Hepatocyte (in vitro differentiated cells): Measurements from ENCODE around the gene ARHGAP22. TPM values are rescaled to one million over a fixed set of nuclear protein-coding genes. Genes with fewer than 3 reads are reported as not detected.

Source experiments
- DNase-seq: peaks from one replicate; pipeline ENCODE4 v3.0.0-alpha.2; 2016; ENCODE audit warnings: low spot score
- H2AFZ ChIP-seq: fragments of 200-600 bp; sonication (generic); 2 replicates; pipeline ENCODE4 v1.6.0; 2016; ENCODE audit warnings: antibody characterized with exemption, mild to moderate bottlenecking
- H3K27ac ChIP-seq: fragments of 200-600 bp; sonication (generic); 2 replicates; pipeline ENCODE4 v1.5.1; 2016; ENCODE audit warnings: mild to moderate bottlenecking
- H3K27me3 ChIP-seq: fragments of 200-600 bp; sonication (generic); 2 replicates; pipeline ENCODE4 v1.6.1; 2016
- H3K36me3 ChIP-seq: fragments of 200-600 bp; sonication (generic); replicated peaks from 2 replicates; pipeline ENCODE4 v1.5.1; 2016; ENCODE audit warnings: low read depth; ENCODE audit not compliant: insufficient read depth
- H3K4me1 ChIP-seq: fragments of 200-600 bp; sonication (generic); 2 replicates; pipeline ENCODE4 v1.5.1; 2016; ENCODE audit warnings: mild to moderate bottlenecking, moderate library complexity; ENCODE audit not compliant: insufficient read depth
- H3K4me2 ChIP-seq: fragments of 200-600 bp; sonication (generic); 2 replicates; pipeline ENCODE4 v1.6.0; 2016
- H3K4me3 ChIP-seq: fragments of 200-600 bp; sonication (generic); 2 replicates; pipeline ENCODE4 v1.5.1; 2016; ENCODE audit warnings: mild to moderate bottlenecking
- H3K79me2 ChIP-seq: fragments of 200-600 bp; sonication (generic); 2 replicates; pipeline ENCODE4 v1.6.0; 2017; ENCODE audit warnings: mild to moderate bottlenecking
- H3K9me2 ChIP-seq: fragments of 200-600 bp; sonication (generic); replicated peaks from 2 replicates; pipeline ENCODE4 v1.6.0; 2017; ENCODE audit warnings: mild to moderate bottlenecking; ENCODE audit not compliant: insufficient read depth
- H3K9me3 ChIP-seq: fragments of 200-600 bp; sonication (generic); 2 replicates; pipeline ENCODE4 v1.5.1; 2016; ENCODE audit warnings: low read depth, mild to moderate bottlenecking
- H4K20me1 ChIP-seq: fragments of 200-600 bp; sonication (generic); 2 replicates; pipeline ENCODE4 v1.6.0; 2016; ENCODE audit warnings: mild to moderate bottlenecking; ENCODE audit not compliant: insufficient read depth, poor library complexity, severe bottlenecking
- EZH2 ChIP-seq: fragments of 200-600 bp; sonication (generic); IDR thresholded peaks from 2 replicates; pipeline ENCODE4 v1.6.1; 2016; ENCODE audit warnings: antibody characterized with exemption, mild to moderate bottlenecking, borderline replicate concordance
- EZH2phosphoT487 ChIP-seq: fragments of 200-600 bp; sonication (generic); IDR thresholded peaks from one replicate; pipeline ENCODE4 v1.6.1; 2018; ENCODE audit warnings: antibody characterized with exemption, mild to moderate bottlenecking, low read depth, moderate library complexity; ENCODE audit not compliant: unreplicated experiment, severe bottlenecking
- WGBS: methylation state at CpG from one replicate; pipeline ENCODE4 v1.1.6; 2016; ENCODE audit warnings: low lambda C conversion rate; ENCODE audit errors: missing lambda C conversion rate; 5-methylcytosine and 5-hydroxymethylcytosine counted together
- polyA plus RNA-seq: library from polyadenylated mRNA; unstranded; fragments of >200 nt; fragmentation: Nextera tagmentation; extraction: Ambion mirVana; gene quantifications from 2 replicates; pipeline ENCODE4 v1.2.1, GENCODE V29; 2016
- total RNA-seq: library from RNA; depleted of rRNA; stranded (reverse); fragments of >200 nt; gene quantifications from 2 replicates; pipeline ENCODE4 v1.2.3, GENCODE V29; 2014
- TF ChIP-seq, protein P1 (sequence below): fragments of 200-600 bp; sonication (generic); IDR thresholded peaks from 2 replicates; pipeline ENCODE4 v1.5.1; 2016; ENCODE audit warnings: antibody characterized with exemption, mild to moderate bottlenecking; ENCODE audit not compliant: poor library complexity

ARHGAP22 gene
- total and polyA plus RNA-seq, 2 experiments from 2014 or later, result 1.7 to 1.8 TPM

DNA sequence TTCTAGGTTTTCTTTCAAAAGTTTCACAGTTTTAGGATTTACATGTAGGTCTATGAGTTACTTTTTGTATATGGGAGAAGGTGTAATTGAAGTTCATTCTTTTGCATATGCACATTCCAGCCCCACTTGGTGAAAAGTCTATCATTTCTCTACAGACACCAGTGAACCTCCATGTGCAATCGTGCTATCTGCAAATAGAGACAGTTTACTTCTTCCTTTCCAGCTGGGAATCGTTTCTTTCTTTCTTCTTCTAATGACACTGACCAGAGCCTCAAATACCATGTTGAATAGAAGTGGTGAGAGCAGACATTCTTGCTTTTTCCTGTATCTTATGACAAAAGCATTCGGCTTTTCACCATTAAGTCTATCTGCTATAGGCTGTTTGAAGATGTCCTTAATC lies 122.7 kb downstream of the ARHGAP22 start:
- no peak for DNase-seq
- no peaks in the 10 kb centered on the region for H3K27me3 ChIP-seq
- H3K4me3 ChIP-seq, result no peak overlapping the region
- H3K79me2 ChIP-seq, result no peaks in the 10 kb centered on the region
- no peak overlapping the region for H3K27ac ChIP-seq
- TF ChIP-seq EZH2phosphoT487 (no peak), EZH2 (no peak)
- TF ChIP-seq, protein P1, sequence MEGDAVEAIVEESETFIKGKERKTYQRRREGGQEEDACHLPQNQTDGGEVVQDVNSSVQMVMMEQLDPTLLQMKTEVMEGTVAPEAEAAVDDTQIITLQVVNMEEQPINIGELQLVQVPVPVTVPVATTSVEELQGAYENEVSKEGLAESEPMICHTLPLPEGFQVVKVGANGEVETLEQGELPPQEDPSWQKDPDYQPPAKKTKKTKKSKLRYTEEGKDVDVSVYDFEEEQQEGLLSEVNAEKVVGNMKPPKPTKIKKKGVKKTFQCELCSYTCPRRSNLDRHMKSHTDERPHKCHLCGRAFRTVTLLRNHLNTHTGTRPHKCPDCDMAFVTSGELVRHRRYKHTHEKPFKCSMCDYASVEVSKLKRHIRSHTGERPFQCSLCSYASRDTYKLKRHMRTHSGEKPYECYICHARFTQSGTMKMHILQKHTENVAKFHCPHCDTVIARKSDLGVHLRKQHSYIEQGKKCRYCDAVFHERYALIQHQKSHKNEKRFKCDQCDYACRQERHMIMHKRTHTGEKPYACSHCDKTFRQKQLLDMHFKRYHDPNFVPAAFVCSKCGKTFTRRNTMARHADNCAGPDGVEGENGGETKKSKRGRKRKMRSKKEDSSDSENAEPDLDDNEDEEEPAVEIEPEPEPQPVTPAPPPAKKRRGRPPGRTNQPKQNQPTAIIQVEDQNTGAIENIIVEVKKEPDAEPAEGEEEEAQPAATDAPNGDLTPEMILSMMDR, result no peak
- peaks cover 4% of the 10 kb centered on the region for H3K4me1 ChIP-seq
- no peaks in the 10 kb centered on the region for H3K36me3 ChIP-seq
- H2AFZ ChIP-seq, result no peak overlapping the region
- H3K9me2 ChIP-seq, result no peaks in the 10 kb centered on the region
- H3K9me3 ChIP-seq, result no peaks in the 10 kb centered on the region
- H3K4me2 ChIP-seq, result no peak overlapping the region
- WGBS, result 43% methylated on average over 3 of the region's 3 CpGs
- H4K20me1 ChIP-seq, result no peaks in the 10 kb centered on the region

DNA sequence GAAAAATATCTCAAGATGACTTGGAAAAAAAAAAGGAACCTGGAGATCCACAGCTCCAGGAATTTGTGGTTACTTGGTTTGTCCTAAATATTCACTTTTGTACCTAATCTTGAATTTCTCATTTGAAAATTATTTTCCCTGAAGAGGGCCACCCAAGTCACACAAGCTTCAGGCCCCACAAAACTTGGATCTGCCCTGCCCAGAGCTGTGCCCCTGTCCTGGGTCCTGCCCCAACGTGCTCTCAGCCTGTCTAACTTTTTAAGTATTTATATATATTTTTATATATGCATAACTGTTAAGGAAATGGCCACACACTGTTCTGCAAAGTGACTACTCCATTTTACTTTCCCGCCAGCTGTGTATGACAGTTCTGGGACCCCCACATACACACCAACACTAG lies 123.5 kb downstream of the ARHGAP22 start:
- Histone ChIP-seq H4K20me1 (no peaks in the 10 kb centered on the region), H3K79me2 (no peaks in the 10 kb centered on the region), H3K27me3 (no peaks in the 10 kb centered on the region), H3K4me3 (no peak overlapping the region), H3K9me3 (no peaks in the 10 kb centered on the region), H3K4me2 (no peak overlapping the region), H3K4me1 (peaks cover 4% of the 10 kb centered on the region), H3K36me3 (no peaks in the 10 kb centered on the region), H3K27ac (no peak overlapping the region), H2AFZ (no peak overlapping the region), H3K9me2 (no peaks in the 10 kb centered on the region)
- no peak for DNase-seq
- TF ChIP-seq, protein P1, result no peak
- no peak for TF ChIP-seq EZH2phosphoT487
- no peak for TF ChIP-seq EZH2
- WGBS, result 97% methylated on average over 2 of the region's 2 CpGs

DNA sequence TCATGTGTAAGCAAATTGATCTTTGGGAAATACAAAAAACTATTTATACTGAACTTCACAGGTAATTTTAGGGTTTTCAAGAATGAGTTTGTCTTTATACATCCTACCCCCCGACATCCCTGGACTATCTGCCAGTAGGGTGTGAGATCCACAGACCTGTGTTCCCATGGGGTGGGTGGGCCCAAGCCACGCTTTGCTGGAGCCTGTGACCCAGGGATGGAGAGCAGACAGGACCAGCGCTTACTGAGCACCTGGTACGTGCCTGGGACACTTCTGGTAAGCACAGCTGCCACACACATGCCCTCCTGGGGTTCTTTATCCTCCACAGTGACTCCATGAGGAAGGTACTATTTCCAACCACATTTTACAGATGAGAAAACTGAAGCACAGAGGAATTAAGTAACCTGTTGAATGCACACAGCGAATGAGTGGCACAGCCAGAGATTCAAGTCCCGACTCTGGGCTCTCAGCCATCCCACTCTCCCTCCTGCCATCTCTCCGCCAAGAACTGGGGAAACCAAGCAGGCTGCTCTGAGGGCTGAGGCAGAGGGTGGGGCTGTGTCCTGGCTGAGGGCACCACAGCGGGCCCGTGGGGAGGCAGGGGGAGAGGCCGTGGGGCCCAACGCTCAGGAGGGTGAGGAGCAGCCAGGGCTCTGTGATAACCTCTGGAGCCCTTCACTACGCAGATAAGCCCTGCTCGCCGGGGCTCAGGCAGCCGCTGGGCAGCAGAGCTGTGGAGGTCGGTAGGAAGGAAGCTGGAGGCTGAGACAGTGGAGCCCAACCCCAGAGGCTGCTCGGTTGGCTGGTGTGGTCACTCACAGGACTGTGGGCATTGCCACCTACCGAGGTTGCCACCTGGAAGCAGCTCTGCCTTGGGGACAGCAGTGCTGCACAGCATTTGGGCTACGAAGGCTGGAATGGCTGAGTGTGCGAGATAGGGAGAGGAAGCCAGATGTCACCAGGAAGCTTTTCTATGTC lies 124.2 kb downstream of the ARHGAP22 start:
- H3K9me2 ChIP-seq, result no peaks in the 10 kb centered on the region
- H3K4me2 ChIP-seq, result peak overlapping the region; percentile 35
- TF ChIP-seq EZH2, result no peak
- no peak for TF ChIP-seq EZH2phosphoT487
- TF ChIP-seq, protein P1, result no peak
- no peak overlapping the region for H3K4me3 ChIP-seq
- no peaks in the 10 kb centered on the region for H3K27me3 ChIP-seq
- peaks cover 4% of the 10 kb centered on the region for H3K4me1 ChIP-seq
- no peaks in the 10 kb centered on the region for H3K36me3 ChIP-seq
- no peaks in the 10 kb centered on the region for H4K20me1 ChIP-seq
- DNase-seq, result no peak
- H3K9me3 ChIP-seq, result no peaks in the 10 kb centered on the region
- H3K27ac ChIP-seq, result no peak overlapping the region
- WGBS, result 69% methylated on average over 14 of the region's 20 CpGs
- H3K79me2 ChIP-seq, result no peaks in the 10 kb centered on the region
- no peak overlapping the region for H2AFZ ChIP-seq
